ENCODE data around the gene COG4. TPM values are rescaled to one million over a fixed set of nuclear protein-coding genes. Genes with fewer than 3 reads are reported as not detected.
"Not testable (repeated sequence)": the region's sequence is repeated elsewhere in the genome, so short reads cannot be mapped to it uniquely, and the experiment has no call there.

COG4 gene
- total RNA-seq, 2 donors from 2014 or later, result 49.5 to 54.4 TPM

- DNase-seq (no peak), ATAC-seq (no peak)
- intact Hi-C loops (cut with DNase I, micrococcal nuclease), result no loop called here
These were observed 54.4 kb downstream of the COG4 start for GRCh38 chr16:70468776-70469525.

GRCh38 chr16:70467608-70468007 lies 55.7 kb downstream of the COG4 start:
- DNase-seq (no peak), ATAC-seq (no peak)
- intact Hi-C loops (cut with DNase I, micrococcal nuclease), result no loop called here

- DNase-seq (no peak), ATAC-seq (peak; percentile 72)
- intact Hi-C loops (cut with DNase I, micrococcal nuclease), result no loop called here
These were observed 56.2 kb downstream of the COG4 start for GRCh38 chr16:70467113-70467512.

- intact Hi-C loops (cut with DNase I, micrococcal nuclease), result no loop called here
- no peak for ATAC-seq
- DNase-seq, result no peak
These were observed 56.6 kb downstream of the COG4 start for GRCh38 chr16:70466805-70467076.

- intact Hi-C loops (cut with DNase I, micrococcal nuclease), result no loop called here
- DNase-seq, result no peak
These were observed 57.2 kb downstream of the COG4 start for GRCh38 chr16:70465999-70466804.

GRCh38 chr16:70463235-70463634 lies 60.1 kb downstream of the COG4 start:
- DNase-seq (no peak), ATAC-seq (no peak)
- intact Hi-C loops (cut with DNase I, micrococcal nuclease), result no loop called here

More at GRCh38 chr16:70465999-70466804, 57.2 kb downstream of the COG4 start:
- ATAC-seq, result no peak

GRCh38 chr16:70460737-70461261 lies 62.6 kb downstream of the COG4 start:
- intact Hi-C loops (cut with DNase I, micrococcal nuclease), result no loop called here
- DNase-seq, result no peak
- ATAC-seq, result no peak

- DNase-seq (no peak), ATAC-seq (no peak)
- intact Hi-C loops (cut with DNase I, micrococcal nuclease), result loop anchor here in 1 of 2 donors (10.0 kb wide), 1 partner anchor 63 kb away; no protein-coding TSS in a partner anchor
These were observed 65.7 kb downstream of the COG4 start for GRCh38 chr16:70457446-70458166.

GRCh38 chr16:70455910-70456309 lies 67.4 kb downstream of the COG4 start:
- DNase-seq (no peak), ATAC-seq (no peak)
- intact Hi-C loops (cut with DNase I, micrococcal nuclease), result loop anchor here in 1 of 2 donors (10.0 kb wide), 1 partner anchor 61 kb away; no protein-coding TSS in a partner anchor

GRCh38 chr16:70454222-70455034 lies 68.9 kb downstream of the COG4 start, which contains the start of gene FCSK:
Gene FCSK, plus strand, starts transcription at chr16:70454595. Its CDS starts 8,596 bp downstream, at chr16:70463191.
- DNase-seq (peak; percentile 55 to 84), ATAC-seq (peak; percentile 87)
- intact Hi-C loops (cut with DNase I, micrococcal nuclease), result loop anchor here in 1 of 2 donors (10.0 kb wide), 1 partner anchor 60 kb away; no protein-coding TSS in a partner anchor

GRCh38 chr16:70453892-70454221 lies 69.5 kb downstream of the COG4 start:
- intact Hi-C loops (cut with DNase I, micrococcal nuclease), result loop anchor here in 1 of 2 donors (10.0 kb wide), 1 partner anchor 59 kb away; no protein-coding TSS in a partner anchor
- ATAC-seq (no peak), DNase-seq (no peak)

- intact Hi-C loops (cut with DNase I, micrococcal nuclease), result loop anchor here in 1 of 2 donors (10.0 kb wide), 1 partner anchor 59 kb away; no protein-coding TSS in a partner anchor
- no peak for DNase-seq
- ATAC-seq, result no peak
These were observed 70.0 kb downstream of the COG4 start for GRCh38 chr16:70453117-70453891.

GRCh38 chr16:70451004-70451340 lies 72.4 kb downstream of the COG4 start:
- ATAC-seq, DNase-seq: not testable (repeated sequence)
- intact Hi-C loops (cut with DNase I, micrococcal nuclease), result loop anchor here in 1 of 2 donors (10.0 kb wide), 1 partner anchor 56 kb away; no protein-coding TSS in a partner anchor

GRCh38 chr16:70450142-70451003 lies 73.0 kb downstream of the COG4 start:
- DNase-seq, ATAC-seq: not testable (repeated sequence)
- intact Hi-C loops (cut with DNase I, micrococcal nuclease), result loop anchor here in 1 of 2 donors (10.0 kb wide), 1 partner anchor 56 kb away; no protein-coding TSS in a partner anchor

GRCh38 chr16:70448075-70448474 lies 75.3 kb downstream of the COG4 start:
- DNase-seq, result no peak
- intact Hi-C loops (cut with DNase I, micrococcal nuclease), result no loop called here
- no peak for ATAC-seq

- ATAC-seq (peak; percentile 94), DNase-seq (peak in 1 of 2 donors; percentile 50)
- intact Hi-C loops (cut with DNase I, micrococcal nuclease), result no loop called here
These were observed 78.9 kb downstream of the COG4 start for GRCh38 chr16:70444249-70445063.
